ENCODE results near the gene PIEZO2. TPM values are rescaled to one million over a fixed set of nuclear protein-coding genes. Genes with fewer than 3 reads are reported as not detected.

PIEZO2 gene
- total RNA-seq, 1 experiment from 2014 or later = 0.11 TPM

- DNase-seq = no peak
- intact Hi-C loops (cut with micrococcal nuclease; ENCODE audit: unreplicated experiment) = no loop called here
- Mint-ChIP-seq H3K36me3 (ENCODE audit: insufficient read depth, unreplicated experiment) (no peaks in the 10 kb centered on the region), H3K27ac (ENCODE audit: unreplicated experiment) (no peak overlapping the region), H3K27me3 (ENCODE audit: insufficient read depth, unreplicated experiment) (no peaks in the 10 kb centered on the region), H3K4me3 (ENCODE audit: unreplicated experiment) (no peak overlapping the region), H3K4me1 (ENCODE audit: low read depth, unreplicated experiment) (peaks cover 6% of the 10 kb centered on the region), H3K9me3 (ENCODE audit: unreplicated experiment) (no peaks in the 10 kb centered on the region)
- Histone ChIP-seq H3K4me3 (ENCODE audit: low read depth, low read length) (no peak overlapping the region), H3K36me3 (ENCODE audit: control insufficient read depth, insufficient read depth, low read length) (no peaks in the 10 kb centered on the region), H3K9me3 (no peaks in the 10 kb centered on the region), H3K4me1 (no peaks in the 10 kb centered on the region), H3K27me3 (replicated peaks; ENCODE audit: control insufficient read depth, insufficient read depth, low read length) (no peaks in the 10 kb centered on the region)
- ChIA-PET POLR2A (no interaction called here), CTCF (no interaction called here)
- no TSS peak for BruUV-seq (replicated peaks)
- no peak for TF ChIP-seq CTCF (IDR thresholded peaks at IDR 0.05; ENCODE audit: insufficient read depth in 1 of 2, low read depth in 1 of 2, low read length in 1 of 2, severe bottlenecking in 1 of 2, unreplicated experiment in 1 of 2)
Measured at GRCh38 chr18:11146947-11147345, 2.4 kb downstream of the PIEZO2 start.

- Histone ChIP-seq H3K4me1 (no peaks in the 10 kb centered on the region), H3K4me3 (ENCODE audit: low read depth, low read length) (no peak overlapping the region), H3K36me3 (ENCODE audit: control insufficient read depth, insufficient read depth, low read length) (no peaks in the 10 kb centered on the region), H3K27me3 (replicated peaks; ENCODE audit: control insufficient read depth, insufficient read depth, low read length) (no peaks in the 10 kb centered on the region), H3K9me3 (no peaks in the 10 kb centered on the region)
- no peak for TF ChIP-seq CTCF (IDR thresholded peaks at IDR 0.05; ENCODE audit: insufficient read depth in 1 of 2, low read depth in 1 of 2, low read length in 1 of 2, severe bottlenecking in 1 of 2, unreplicated experiment in 1 of 2)
- Mint-ChIP-seq H3K9me3 (ENCODE audit: unreplicated experiment) (peaks cover 1% of the 10 kb centered on the region), H3K4me1 (ENCODE audit: low read depth, unreplicated experiment) (peaks cover 7% of the 10 kb centered on the region), H3K4me3 (ENCODE audit: unreplicated experiment) (no peak overlapping the region), H3K36me3 (ENCODE audit: insufficient read depth, unreplicated experiment) (no peaks in the 10 kb centered on the region), H3K27ac (ENCODE audit: unreplicated experiment) (no peak overlapping the region), H3K27me3 (ENCODE audit: insufficient read depth, unreplicated experiment) (no peaks in the 10 kb centered on the region)
- ChIA-PET CTCF (no interaction called here), POLR2A (no interaction called here)
- no peak for DNase-seq
- intact Hi-C loops (cut with micrococcal nuclease; ENCODE audit: unreplicated experiment) = no loop called here
- no TSS peak for BruUV-seq (replicated peaks)
Measured at GRCh38 chr18:11146238-11146946, 3.0 kb downstream of the PIEZO2 start.

GRCh38 chr18:11145413-11146191, 3.8 kb downstream of the PIEZO2 start:
- intact Hi-C loops (cut with micrococcal nuclease; ENCODE audit: unreplicated experiment) = no loop called here
- Histone ChIP-seq H3K27me3 (replicated peaks; ENCODE audit: control insufficient read depth, insufficient read depth, low read length) (no peaks in the 10 kb centered on the region), H3K9me3 (no peaks in the 10 kb centered on the region), H3K4me3 (ENCODE audit: low read depth, low read length) (no peak overlapping the region), H3K36me3 (ENCODE audit: control insufficient read depth, insufficient read depth, low read length) (no peaks in the 10 kb centered on the region), H3K4me1 (no peaks in the 10 kb centered on the region)
- CTCF ChIA-PET = no interaction called here
- no peak for TF ChIP-seq CTCF (IDR thresholded peaks at IDR 0.05; ENCODE audit: insufficient read depth in 1 of 2, low read depth in 1 of 2, low read length in 1 of 2, severe bottlenecking in 1 of 2, unreplicated experiment in 1 of 2)
- H3K4me1 Mint-ChIP-seq (ENCODE audit: low read depth, unreplicated experiment) = peaks cover 12% of the 10 kb centered on the region
- no peaks in the 10 kb centered on the region for H3K36me3 Mint-ChIP-seq (ENCODE audit: insufficient read depth, unreplicated experiment)
- POLR2A ChIA-PET = no interaction called here
- no peak overlapping the region for H3K4me3 Mint-ChIP-seq (ENCODE audit: unreplicated experiment)
- peaks cover 8% of the 10 kb centered on the region for H3K9me3 Mint-ChIP-seq (ENCODE audit: unreplicated experiment)
- no TSS peak for BruUV-seq (replicated peaks)
- H3K27me3 Mint-ChIP-seq (ENCODE audit: insufficient read depth, unreplicated experiment) = no peaks in the 10 kb centered on the region
- H3K27ac Mint-ChIP-seq (ENCODE audit: unreplicated experiment) = no peak overlapping the region
- DNase-seq = no peak
